Mesodermal cell (in vitro differentiated cells): ENCODE data around the gene CAMK2D.

Source experiments
- H3K27ac ChIP-seq: 2 replicates; pipeline ENCODE4 v1.7.0; 2013; ENCODE audit warnings: mild to moderate bottlenecking, low read depth, low read length, moderate library complexity; ENCODE audit not compliant: severe bottlenecking
- H3K36me3 ChIP-seq: 2 replicates; pipeline ENCODE4 v1.7.1; 2013; ENCODE audit warnings: mild to moderate bottlenecking, low read length, moderate library complexity; ENCODE audit not compliant: control insufficient read depth, insufficient read depth
- H3K4me1 ChIP-seq: one replicate; pipeline ENCODE4 v1.7.1; 2013; ENCODE audit warnings: mild to moderate bottlenecking, low read length; ENCODE audit not compliant: insufficient read depth, control insufficient read depth, poor library complexity, severe bottlenecking
- H3K4me3 ChIP-seq: 2 replicates; pipeline ENCODE4 v1.7.0; 2013; ENCODE audit warnings: low read length, control low read depth, mild to moderate bottlenecking; ENCODE audit not compliant: insufficient read depth, poor library complexity, severe bottlenecking; ENCODE audit errors: extremely low read depth
- H3K9me3 ChIP-seq: 2 replicates; pipeline ENCODE4 v1.7.1; 2013; ENCODE audit warnings: mild to moderate bottlenecking, low read length, moderate library complexity; ENCODE audit not compliant: control insufficient read depth
- WGBS, 2 experiments: methylation state at CpG; one replicate each; pipeline ENCODE4 v1.1.5; 2013; ENCODE audit warnings: missing lambda C conversion rate in 2 of 2; ENCODE audit not compliant: insufficient coverage in 2 of 2; 5-methylcytosine and 5-hydroxymethylcytosine counted together

Gene CAMK2D

GRCh38 chr4:113566015-113566795, 195.3 kb downstream of the CAMK2D start:
- Histone ChIP-seq H3K9me3 (no peaks in the 10 kb centered on the region), H3K4me1 (peaks cover 20% of the 10 kb centered on the region), H3K36me3 (no peaks in the 10 kb centered on the region), H3K4me3 (no peak overlapping the region), H3K27ac (no peak overlapping the region)
- 94 to 100% methylated on average over 2 of the region's 3 CpGs for WGBS, 2 experiments

DNA sequence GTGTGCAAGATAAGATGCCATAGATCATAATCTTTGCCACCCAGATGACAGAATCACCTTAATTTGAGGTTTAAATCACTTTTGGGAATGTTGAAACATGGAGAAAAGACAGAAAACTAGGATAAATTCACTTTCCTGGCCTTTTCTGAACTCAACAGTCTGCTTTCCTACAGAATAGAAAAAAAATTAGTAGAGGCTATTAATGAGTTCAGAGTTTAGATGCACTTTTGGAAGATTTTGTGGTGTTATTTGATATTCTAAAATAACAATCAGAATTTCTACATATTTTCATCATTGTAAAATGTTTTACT, 195.9 kb downstream of the CAMK2D start:
- Histone ChIP-seq H3K4me3 (no peak overlapping the region), H3K4me1 (peaks cover 22% of the 10 kb centered on the region), H3K9me3 (no peaks in the 10 kb centered on the region)

DNA sequence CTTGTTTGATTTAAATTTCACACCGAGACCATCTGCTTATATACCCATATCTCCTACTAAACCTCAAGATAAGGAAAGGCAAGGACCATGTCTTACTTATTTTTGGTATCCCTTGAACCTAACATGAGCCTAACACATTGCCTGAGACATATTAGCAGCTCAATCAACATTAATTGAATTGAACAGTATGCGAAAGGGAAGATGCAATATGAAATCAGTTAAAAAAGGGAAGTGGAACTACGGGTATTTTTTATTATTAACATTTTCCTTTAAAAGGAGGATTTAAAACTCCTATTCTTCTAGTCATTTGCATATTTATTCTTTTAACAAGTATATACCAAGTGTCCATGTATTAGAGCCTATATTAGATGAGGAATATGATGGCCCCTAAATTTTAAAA, 197.0 kb downstream of the CAMK2D start:
- Histone ChIP-seq H3K27ac (no peak overlapping the region), H3K4me1 (peaks cover 25% of the 10 kb centered on the region), H3K4me3 (no peak overlapping the region), H3K9me3 (no peaks in the 10 kb centered on the region), H3K36me3 (no peaks in the 10 kb centered on the region)
- 100% methylated on average over 1 of the region's 3 CpGs for whole genome bisulfite sequencing, 2 experiments

More for the DNA sequence above, 195.9 kb downstream of the CAMK2D start:
- Histone ChIP-seq H3K27ac (no peak overlapping the region), H3K36me3 (no peaks in the 10 kb centered on the region)

GRCh38 chr4:113563691-113564378, 197.7 kb downstream of the CAMK2D start:
- WGBS, 2 experiments, result 96 to 100% methylated on average over 3 of the region's 5 CpGs
- Histone ChIP-seq H3K9me3 (no peaks in the 10 kb centered on the region), H3K27ac (no peak overlapping the region), H3K4me3 (no peak overlapping the region), H3K4me1 (peaks cover 25% of the 10 kb centered on the region), H3K36me3 (no peaks in the 10 kb centered on the region)

GRCh38 chr4:113561758-113562157, 199.8 kb downstream of the CAMK2D start:
- WGBS, 2 experiments, result no CpG with 5 or more reads among the region's 2 CpGs
- H3K9me3 ChIP-seq, result no peaks in the 10 kb centered on the region
- H3K4me3 ChIP-seq, result no peak overlapping the region
- H3K4me1 ChIP-seq, result peaks cover 24% of the 10 kb centered on the region
- no peaks in the 10 kb centered on the region for H3K36me3 ChIP-seq
- peak overlapping the region; percentile 5 for H3K27ac ChIP-seq

DNA sequence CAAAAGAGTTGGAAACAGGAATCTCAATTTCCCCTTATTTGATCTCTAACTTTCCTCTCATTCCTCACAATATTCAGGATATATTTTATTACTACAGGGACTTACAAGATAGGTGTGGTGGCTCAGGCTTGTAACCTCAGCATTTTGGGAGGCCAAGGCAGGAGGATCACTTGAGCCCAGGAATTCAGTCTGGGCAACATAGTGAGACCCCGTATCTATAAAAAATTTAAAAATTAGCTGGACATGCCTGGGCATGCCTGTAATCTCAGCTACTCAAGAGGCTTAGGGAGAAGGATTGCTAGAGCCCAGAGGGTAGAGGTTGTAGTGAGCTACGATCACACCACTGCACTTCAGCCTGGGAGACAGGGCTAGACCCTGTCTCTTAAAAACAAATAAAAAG, 200.4 kb downstream of the CAMK2D start:
- Histone ChIP-seq H3K4me3 (no peak overlapping the region), H3K27ac (peak overlapping the region; percentile 75), H3K4me1 (peaks cover 17% of the 10 kb centered on the region), H3K36me3 (no peaks in the 10 kb centered on the region), H3K9me3 (no peaks in the 10 kb centered on the region)
- 85 to 90% methylated on average over 2 of the region's 2 CpGs for WGBS, 2 experiments

- Histone ChIP-seq H3K4me1 (peaks cover 13% of the 10 kb centered on the region), H3K4me3 (no peak overlapping the region), H3K36me3 (no peaks in the 10 kb centered on the region), H3K27ac (peak overlapping the region; percentile 75), H3K9me3 (no peaks in the 10 kb centered on the region)
Measured at GRCh38 chr4:113560579-113560978, 201.0 kb downstream of the CAMK2D start.

DNA sequence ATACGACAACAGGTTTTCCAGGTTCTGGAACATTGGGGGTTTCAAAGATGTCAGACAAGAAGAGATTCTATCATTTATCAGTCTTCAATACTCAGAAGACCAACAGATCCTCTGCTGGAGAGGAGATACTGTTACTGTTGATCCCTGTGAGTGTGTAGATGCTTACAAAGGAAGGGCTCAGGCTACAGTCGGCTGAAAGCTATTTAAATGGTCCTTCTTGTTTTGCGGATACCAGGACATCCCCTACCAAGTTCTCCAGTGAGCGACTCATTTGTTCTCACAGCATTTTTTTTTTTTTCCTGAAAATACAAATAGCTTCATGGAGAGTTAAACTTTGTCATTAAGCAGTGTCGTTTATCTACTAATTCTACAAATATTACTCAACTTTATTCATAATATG, 201.6 kb downstream of the CAMK2D start:
- Histone ChIP-seq H3K27ac (no peak overlapping the region), H3K4me1 (peaks cover 7% of the 10 kb centered on the region), H3K9me3 (no peaks in the 10 kb centered on the region), H3K36me3 (no peaks in the 10 kb centered on the region), H3K4me3 (no peak overlapping the region)
- 85% methylated on average over 4 of the region's 5 CpGs; no CpG with 5 or more reads in 1 of the 2 experiments for WGBS, 2 experiments

GRCh38 chr4:113556382-113557134, 205.0 kb downstream of the CAMK2D start:
- WGBS, 2 experiments, result 100% methylated on average over 2 to 4 of the region's 4 CpGs
- Histone ChIP-seq H3K9me3 (no peaks in the 10 kb centered on the region), H3K27ac (no peak overlapping the region), H3K4me3 (no peak overlapping the region), H3K4me1 (peaks cover 5% of the 10 kb centered on the region), H3K36me3 (no peaks in the 10 kb centered on the region)

- H3K9me3 ChIP-seq, result no peaks in the 10 kb centered on the region
- peak overlapping the region; percentile 26 for H3K27ac ChIP-seq
- H3K36me3 ChIP-seq, result peaks cover under 1% of the 10 kb centered on the region
- H3K4me1 ChIP-seq, result peaks cover 5% of the 10 kb centered on the region
- WGBS, 2 experiments, result 84 to 100% methylated on average over 4 to 5 of the region's 5 CpGs
- H3K4me3 ChIP-seq, result no peak overlapping the region
Measured at GRCh38 chr4:113555868-113556267, 205.7 kb downstream of the CAMK2D start.

- H3K4me1 ChIP-seq, result no peaks in the 10 kb centered on the region
- peaks cover 3% of the 10 kb centered on the region for H3K36me3 ChIP-seq
- H3K9me3 ChIP-seq, result no peaks in the 10 kb centered on the region
- no CpG with 5 or more reads among the region's 3 CpGs for WGBS, 2 experiments
- H3K27ac ChIP-seq, result no peak overlapping the region
- no peak overlapping the region for H3K4me3 ChIP-seq
Measured at GRCh38 chr4:113553082-113553481, 208.5 kb downstream of the CAMK2D start.
